ENCODE data around the gene SPTBN5.
A peak's percentile ranks its signal among the peaks of the same experiment; 100 is the strongest.

Gene SPTBN5

GRCh38 chr15:41824062-41824745, 69.6 kb downstream of the SPTBN5 start:
- DNase-seq (ENCODE audit: low read depth in 3 of 3) = no peak

GRCh38 chr15:41823502-41823901, 70.4 kb downstream of the SPTBN5 start:
- DNase-seq (ENCODE audit: low read depth in 3 of 3) = no peak

GRCh38 chr15:41822957-41823356, 70.9 kb downstream of the SPTBN5 start:
- no peak for DNase-seq (ENCODE audit: low read depth in 3 of 3)

GRCh38 chr15:41822471-41822870, 71.4 kb downstream of the SPTBN5 start:
- DNase-seq (ENCODE audit: low read depth in 3 of 3) = no peak

GRCh38 chr15:41821831-41822230, 72.0 kb downstream of the SPTBN5 start:
- no peak for DNase-seq (ENCODE audit: low read depth in 3 of 3)

GRCh38 chr15:41820791-41821423, 72.9 kb downstream of the SPTBN5 start:
- no peak for DNase-seq (ENCODE audit: low read depth in 3 of 3)

- DNase-seq (ENCODE audit: low read depth in 3 of 3) = no peak
Measured at GRCh38 chr15:41819455-41820050, 74.3 kb downstream of the SPTBN5 start.

- no peak for DNase-seq (ENCODE audit: low read depth in 3 of 3)
Measured at GRCh38 chr15:41817781-41818180, 76.1 kb downstream of the SPTBN5 start.

- no peak for DNase-seq (ENCODE audit: low read depth in 3 of 3)
Measured at GRCh38 chr15:41817327-41817726, 76.5 kb downstream of the SPTBN5 start.

GRCh38 chr15:41816788-41817187, 77.1 kb downstream of the SPTBN5 start:
- no peak for DNase-seq (ENCODE audit: low read depth in 3 of 3)

GRCh38 chr15:41814534-41814933, 79.3 kb downstream of the SPTBN5 start:
- DNase-seq (ENCODE audit: low read depth in 3 of 3) = no peak

GRCh38 chr15:41813426-41813825, 80.4 kb downstream of the SPTBN5 start:
- no peak for DNase-seq (ENCODE audit: low read depth in 3 of 3)

GRCh38 chr15:41812820-41813375, 81.0 kb downstream of the SPTBN5 start:
- no peak for DNase-seq (ENCODE audit: low read depth in 3 of 3)

GRCh38 chr15:41811432-41812195, 82.2 kb downstream of the SPTBN5 start:
- peak; percentile 55 to 60 (median 58) for DNase-seq (ENCODE audit: low read depth in 3 of 3)

GRCh38 chr15:41810651-41811431, 83.0 kb downstream of the SPTBN5 start:
- DNase-seq (ENCODE audit: low read depth in 3 of 3) = no peak

- DNase-seq (ENCODE audit: low read depth in 3 of 3) = no peak
Measured at GRCh38 chr15:41809526-41810220, 84.2 kb downstream of the SPTBN5 start.

- no peak for DNase-seq (ENCODE audit: low read depth in 3 of 3)
Measured at GRCh38 chr15:41809121-41809520, 84.7 kb downstream of the SPTBN5 start.

GRCh38 chr15:41806291-41807181, 87.3 kb downstream of the SPTBN5 start:
- no peak for DNase-seq (ENCODE audit: low read depth in 3 of 3)

GRCh38 chr15:41805711-41806110, 88.1 kb downstream of the SPTBN5 start:
- DNase-seq (ENCODE audit: low read depth in 3 of 3) = no peak
